Fibroblast of skin of right quadriceps (primary cell): ENCODE data around the gene VEZT.
"Not testable (repeated sequence)": the region's sequence is repeated elsewhere in the genome, so short reads cannot be mapped to it uniquely, and the experiment has no call there.

ENCODE experiments used
- DNase-seq: peaks from one replicate; pipeline ENCODE4 v3.0.0-alpha.2; 2013

Gene VEZT

DNA sequence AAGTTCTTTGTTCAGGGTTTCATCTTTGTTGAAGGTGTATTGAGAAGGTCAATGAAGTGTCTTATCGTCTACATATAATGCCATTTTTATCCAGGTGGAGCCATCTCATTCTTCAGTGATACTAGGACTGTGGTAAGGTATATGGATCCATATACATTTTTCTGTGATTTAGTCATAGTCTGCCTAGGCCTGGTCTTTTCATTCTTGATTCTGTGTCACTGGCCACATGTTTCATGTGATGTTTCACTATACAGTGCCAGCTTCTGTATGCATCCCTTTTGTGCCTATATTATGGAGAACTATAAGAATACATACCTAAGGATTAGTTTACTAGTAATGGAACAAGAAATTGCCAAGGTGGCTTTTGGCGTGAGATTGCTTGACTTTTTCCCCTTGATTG is 40.5 kb downstream of the VEZT start:
- DNase-seq: peak; percentile 44

DNA sequence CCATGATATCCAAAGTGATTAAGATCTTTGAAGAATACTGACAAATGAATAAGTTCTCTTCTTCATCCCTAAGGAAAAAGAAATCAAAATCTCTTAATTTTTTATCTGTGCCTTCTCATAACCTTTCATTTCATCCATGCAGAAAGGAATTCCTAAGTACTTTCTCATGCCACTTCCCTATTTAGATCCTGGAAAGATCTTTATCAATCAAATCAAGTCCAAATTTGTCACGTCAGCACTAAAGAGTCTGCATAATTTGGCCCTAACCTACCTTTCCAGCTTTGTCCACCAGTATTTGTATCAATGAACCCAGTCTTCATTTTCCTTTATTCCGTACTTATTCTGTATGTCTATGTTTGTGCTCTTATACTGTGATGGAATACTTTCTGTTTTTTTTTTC is 41.2 kb downstream of the VEZT start:
- no peak for DNase-seq

DNA sequence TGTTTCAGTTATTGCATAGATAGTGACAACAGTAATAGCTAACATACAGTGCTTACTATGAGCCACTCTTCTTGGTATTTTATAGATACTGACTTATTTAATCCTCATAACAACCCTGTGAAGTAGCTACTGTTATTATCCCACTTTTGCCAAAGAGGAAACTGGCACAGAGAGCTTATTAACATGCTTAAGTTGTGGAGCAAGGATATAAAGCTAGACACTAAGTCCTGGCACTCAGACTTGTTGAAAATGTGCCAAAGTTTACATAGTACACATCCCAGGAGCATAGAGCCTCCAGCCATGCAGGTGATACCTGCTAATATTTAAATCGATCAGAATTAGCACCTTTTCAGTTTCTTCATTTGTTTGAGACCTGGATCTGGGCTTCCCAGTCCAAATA is 41.8 kb downstream of the VEZT start:
- DNase-seq: no peak

DNA sequence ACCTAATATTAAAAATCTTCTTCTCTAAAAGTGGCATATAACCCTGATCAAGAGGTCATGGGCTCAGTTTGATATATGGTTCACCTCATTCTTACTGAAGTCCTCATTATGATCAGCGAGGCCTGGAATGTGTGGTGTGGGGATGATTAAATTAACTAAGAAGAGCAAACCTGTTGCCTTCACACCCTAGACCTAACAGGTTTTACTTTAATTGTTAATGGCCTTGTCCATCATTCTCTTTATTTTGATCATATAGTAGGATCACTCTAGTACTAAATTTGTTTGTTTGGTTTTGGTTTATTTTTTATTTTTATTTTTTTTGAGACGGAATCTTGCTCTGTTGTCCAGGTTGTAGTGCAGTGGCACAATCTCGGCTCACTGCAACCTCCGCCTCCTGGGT is 43.5 kb downstream of the VEZT start:
- no peak for DNase-seq

- peak; percentile 25 for DNase-seq
Measured at GRCh38 chr12:95262808-95263207, 45.2 kb downstream of the VEZT start.

GRCh38 chr12:95265765-95266164 is 48.2 kb downstream of the VEZT start:
- no peak for DNase-seq

DNA sequence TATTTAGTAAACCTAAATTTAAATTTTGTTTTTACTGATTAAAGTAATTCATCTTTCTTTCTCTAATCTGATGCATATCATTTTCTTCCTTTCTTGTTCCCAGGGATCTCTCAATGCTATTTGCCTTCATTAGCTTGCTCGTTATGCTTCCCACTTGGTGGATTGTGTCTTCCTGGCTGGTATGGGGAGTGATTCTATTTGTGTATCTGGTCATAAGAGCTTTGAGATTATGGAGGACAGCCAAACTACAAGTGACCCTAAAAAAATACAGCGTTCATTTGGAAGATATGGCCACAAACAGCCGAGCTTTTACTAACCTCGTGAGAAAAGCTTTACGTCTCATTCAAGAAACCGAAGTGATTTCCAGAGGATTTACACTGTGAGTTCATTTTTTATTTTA is 48.6 kb downstream of the VEZT start:
- no peak for DNase-seq

GRCh38 chr12:95269892-95270291 is 52.3 kb downstream of the VEZT start:
- DNase-seq: no peak

GRCh38 chr12:95271465-95271864 is 53.9 kb downstream of the VEZT start:
- DNase-seq: no peak

GRCh38 chr12:95277139-95277538 is 59.5 kb downstream of the VEZT start:
- peak; percentile 89 for DNase-seq

- no peak for DNase-seq
Measured at GRCh38 chr12:95279856-95280255, 62.2 kb downstream of the VEZT start.

GRCh38 chr12:95282266-95282665 is 64.7 kb downstream of the VEZT start:
- no peak for DNase-seq

- no peak for DNase-seq
Measured at GRCh38 chr12:95283371-95283770, 65.8 kb downstream of the VEZT start.

DNA sequence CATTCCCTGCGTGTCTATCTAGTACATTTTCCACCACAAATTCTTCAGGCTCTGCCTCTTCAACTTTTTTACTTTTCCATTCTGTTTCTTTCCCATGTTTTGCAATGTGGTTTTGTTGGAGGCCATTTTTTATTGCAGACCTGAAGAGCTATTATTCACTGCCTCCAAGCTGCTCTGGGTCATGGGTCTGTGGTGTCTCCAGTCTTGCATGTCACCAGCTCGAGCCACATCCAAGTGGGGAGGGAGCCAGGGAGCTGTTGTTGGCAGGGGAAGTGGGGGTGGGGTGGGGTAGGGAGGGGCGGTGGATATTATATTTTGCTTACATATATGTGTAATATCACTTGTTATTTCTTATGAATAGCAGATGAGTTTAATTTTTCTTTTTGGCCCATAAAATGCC is 69.1 kb downstream of the VEZT start:
- no peak for DNase-seq

GRCh38 chr12:95291501-95291900 is 73.9 kb downstream of the VEZT start:
- DNase-seq: no peak

GRCh38 chr12:95298916-95299315 is 81.3 kb downstream of the VEZT start:
- no peak for DNase-seq

DNA sequence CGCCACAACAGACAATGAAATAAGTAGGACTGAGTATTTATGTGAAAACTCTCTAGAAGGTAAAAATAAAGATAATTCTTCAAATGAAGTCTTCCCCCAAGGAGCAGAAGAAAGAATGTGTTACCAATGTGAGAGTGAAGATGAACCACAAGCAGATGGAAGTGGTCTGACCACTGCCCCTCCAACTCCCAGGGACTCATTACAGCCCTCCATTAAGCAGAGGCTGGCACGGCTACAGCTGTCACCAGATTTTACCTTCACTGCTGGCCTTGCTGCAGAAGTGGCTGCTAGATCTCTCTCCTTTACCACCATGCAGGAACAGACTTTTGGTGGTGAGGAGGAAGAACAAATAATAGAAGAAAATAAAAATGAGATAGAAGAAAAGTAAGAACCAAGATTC is 82.7 kb downstream of the VEZT start:
- no peak for DNase-seq

DNA sequence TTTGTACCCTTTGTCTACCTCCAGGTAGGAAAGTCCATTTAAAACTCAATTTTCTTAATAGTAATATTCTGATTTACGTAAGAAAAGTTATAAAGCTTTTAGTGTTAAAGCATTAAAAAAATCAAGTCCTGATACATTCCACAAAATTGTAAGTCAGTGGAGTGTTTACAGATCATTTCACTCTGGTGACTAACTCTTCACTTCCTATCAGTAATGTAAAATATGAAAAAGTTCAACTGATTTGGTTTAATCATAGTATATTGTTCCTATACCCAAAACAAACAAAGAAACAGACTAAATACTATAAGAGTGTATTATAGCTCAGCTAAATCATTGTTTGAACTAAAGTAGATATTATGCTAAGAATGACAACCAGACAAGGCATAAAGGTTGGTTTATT is 85.9 kb downstream of the VEZT start:
- DNase-seq: peak; percentile 37

GRCh38 chr12:95304673-95305198 is 87.1 kb downstream of the VEZT start:
- DNase-seq: peak; percentile 48

- no peak for DNase-seq
Measured at GRCh38 chr12:95312656-95313055, 95.0 kb downstream of the VEZT start.

GRCh38 chr12:95314756-95315155 is 97.1 kb downstream of the VEZT start:
- not testable (repeated sequence) for DNase-seq

DNA sequence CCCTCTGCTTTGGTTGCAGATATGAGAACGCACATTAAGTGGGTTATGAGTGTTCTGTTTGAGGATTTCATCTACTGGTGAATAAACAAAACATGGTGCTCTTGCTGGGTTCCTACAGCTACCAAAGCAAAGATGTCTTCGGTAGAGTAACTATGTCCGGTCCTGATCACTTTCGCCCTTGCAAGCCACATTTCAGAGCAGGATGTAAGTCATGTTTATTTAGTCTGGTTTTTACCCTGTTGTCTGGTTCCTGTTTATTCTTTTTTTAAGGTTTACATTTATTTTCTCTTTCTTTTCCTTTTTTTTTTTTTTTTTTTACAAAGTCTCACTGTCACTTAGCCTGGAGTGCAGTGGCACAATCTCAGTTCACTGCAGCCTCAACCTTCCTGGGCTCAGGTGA is 99.2 kb downstream of the VEZT start:
- no peak for DNase-seq

DNA sequence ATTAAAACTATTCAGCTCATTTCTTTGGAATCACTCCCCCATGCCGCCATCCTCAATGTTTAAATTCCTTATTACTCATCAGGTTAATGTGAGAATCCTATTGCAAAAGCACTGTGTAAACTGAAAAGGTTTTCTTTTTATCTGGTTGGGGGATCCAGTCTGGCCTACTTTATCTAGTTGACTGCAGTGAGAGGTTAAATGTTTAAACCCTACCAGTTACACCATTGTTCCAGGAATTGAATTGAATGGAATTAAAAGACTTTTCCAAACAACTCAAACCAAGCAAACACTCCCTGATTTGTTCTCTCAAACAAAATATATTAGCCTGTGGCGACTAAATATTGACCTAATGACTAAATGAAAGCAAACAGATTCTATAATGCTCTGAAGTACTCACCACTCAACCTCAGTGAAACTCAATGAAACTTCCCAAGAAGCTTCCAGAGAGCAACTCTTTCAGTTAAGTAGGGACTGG is 100.5 kb downstream of the VEZT start:
- DNase-seq: peak; percentile 90

- DNase-seq: no peak
Measured at GRCh38 chr12:95319694-95320331, 102.2 kb downstream of the VEZT start.
